Measurements from ENCODE around the gene PSME3IP1.

The PSME3IP1 gene

GRCh38 chr16:57226701-57227621, 41.1 kb upstream of the PSME3IP1 start:
- Histone ChIP-seq H3K27me3 (ENCODE audit: insufficient read depth, poor library complexity, severe bottlenecking) (no peaks in the 10 kb centered on the region), H3K27ac (replicated peaks) (no peak overlapping the region), H3K4me3 (replicated peaks; ENCODE audit: insufficient read depth, low read length) (no peak overlapping the region)
- no peak for DNase-seq (ENCODE audit: low read depth in 1 of 2, low spot score in 1 of 2)
- TF ChIP-seq SPI1 (IDR thresholded peaks at IDR 0.05; ENCODE audit: borderline replicate concordance, low read depth) (no peak), GABPA (IDR thresholded peaks at IDR 0.05; ENCODE audit: low read depth) (no peak), REST (IDR thresholded peaks at IDR 0.05; ENCODE audit: insufficient replicate concordance, low read depth) (no peak), POLR2AphosphoS5 (IDR thresholded peaks at IDR 0.05; ENCODE audit: low read depth) (no peak), CTCF (IDR thresholded peaks at IDR 0.05; ENCODE audit: insufficient read depth, low read length) (no peak)

DNA sequence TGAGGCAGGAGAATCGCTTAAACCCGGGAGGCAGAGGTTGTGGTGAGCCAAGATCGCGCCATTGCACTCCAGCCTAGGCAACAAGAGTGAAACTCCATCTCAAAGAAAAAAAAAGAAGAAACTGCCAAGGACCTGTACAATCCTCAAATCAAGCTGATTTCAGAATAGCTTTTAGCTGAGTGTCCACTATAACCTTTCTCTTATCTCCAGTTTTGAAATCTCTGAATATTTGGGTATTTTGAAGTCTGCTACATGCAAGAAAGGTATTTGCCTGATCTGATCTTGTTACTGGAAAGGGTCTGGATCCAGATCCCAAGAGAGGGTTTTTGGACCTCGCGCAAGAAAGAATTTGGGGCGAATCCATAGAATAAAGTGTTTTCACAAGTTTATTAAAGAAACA, 40.1 kb upstream of the PSME3IP1 start:
- Histone ChIP-seq H3K27me3 (ENCODE audit: insufficient read depth, poor library complexity, severe bottlenecking) (no peaks in the 10 kb centered on the region), H3K4me3 (replicated peaks; ENCODE audit: insufficient read depth, low read length) (no peak overlapping the region), H3K27ac (replicated peaks) (no peak overlapping the region)
- TF ChIP-seq REST (IDR thresholded peaks at IDR 0.05; ENCODE audit: insufficient replicate concordance, low read depth) = no peak
- TF ChIP-seq POLR2AphosphoS5 (IDR thresholded peaks at IDR 0.05; ENCODE audit: low read depth) = no peak
- TF ChIP-seq SPI1 (IDR thresholded peaks at IDR 0.05; ENCODE audit: borderline replicate concordance, low read depth) = no peak
- no peak for TF ChIP-seq CTCF (IDR thresholded peaks at IDR 0.05; ENCODE audit: insufficient read depth, low read length)
- no peak for TF ChIP-seq GABPA (IDR thresholded peaks at IDR 0.05; ENCODE audit: low read depth)
- DNase-seq (ENCODE audit: low read depth in 1 of 2, low spot score in 1 of 2) = no peak

DNA sequence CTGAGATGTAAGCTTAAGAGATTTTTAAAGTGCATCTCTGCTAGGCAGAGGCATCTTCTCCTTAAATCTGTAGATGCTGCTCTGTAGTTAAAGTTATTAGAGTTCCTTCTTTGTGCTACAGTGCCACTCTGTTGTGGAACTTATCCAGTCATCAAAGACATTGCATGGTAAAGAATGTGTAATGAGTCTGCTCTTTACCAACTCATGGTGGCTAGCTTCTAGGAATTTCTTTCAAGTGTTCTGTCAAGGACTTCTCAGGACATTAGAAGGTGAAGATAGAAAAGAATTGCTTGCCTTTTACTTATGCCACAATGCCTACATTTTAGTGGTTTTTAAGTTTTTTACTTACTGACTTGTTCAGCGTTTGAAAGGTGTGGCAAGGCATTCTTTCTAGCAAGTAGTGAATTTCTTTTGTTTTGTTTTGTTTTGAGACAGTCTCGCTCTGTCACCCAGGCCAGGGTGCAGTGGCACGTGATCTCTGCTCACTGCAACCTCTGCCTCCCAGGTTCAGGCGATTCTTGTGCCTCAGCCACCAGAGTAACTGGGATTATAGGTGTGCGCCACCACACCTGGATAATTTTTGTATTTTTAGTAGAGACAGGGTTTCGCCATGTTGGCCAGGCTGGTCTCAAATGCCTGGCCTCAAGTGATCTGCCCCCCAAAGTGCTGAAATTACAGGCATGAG, 39.0 kb upstream of the PSME3IP1 start:
- no peak overlapping the region for H3K4me3 ChIP-seq (replicated peaks; ENCODE audit: insufficient read depth, low read length)
- DNase-seq (ENCODE audit: low read depth in 1 of 2, low spot score in 1 of 2) = no peak

More for the DNA sequence above, 39.0 kb upstream of the PSME3IP1 start:
- no peak for TF ChIP-seq POLR2AphosphoS5 (IDR thresholded peaks at IDR 0.05; ENCODE audit: low read depth)
- TF ChIP-seq CTCF (IDR thresholded peaks at IDR 0.05; ENCODE audit: insufficient read depth, low read length) = no peak
- no peak overlapping the region for H3K27ac ChIP-seq (replicated peaks)
- H3K27me3 ChIP-seq (ENCODE audit: insufficient read depth, poor library complexity, severe bottlenecking) = no peaks in the 10 kb centered on the region
